ENCODE results near the gene DLG1. TPM values are rescaled to one million over a fixed set of nuclear protein-coding genes. Genes with fewer than 3 reads are reported as not detected.

DLG1 gene
- total RNA-seq, 2 experiments from 2014 or later, result 48.9 to 95.1 TPM

DNA sequence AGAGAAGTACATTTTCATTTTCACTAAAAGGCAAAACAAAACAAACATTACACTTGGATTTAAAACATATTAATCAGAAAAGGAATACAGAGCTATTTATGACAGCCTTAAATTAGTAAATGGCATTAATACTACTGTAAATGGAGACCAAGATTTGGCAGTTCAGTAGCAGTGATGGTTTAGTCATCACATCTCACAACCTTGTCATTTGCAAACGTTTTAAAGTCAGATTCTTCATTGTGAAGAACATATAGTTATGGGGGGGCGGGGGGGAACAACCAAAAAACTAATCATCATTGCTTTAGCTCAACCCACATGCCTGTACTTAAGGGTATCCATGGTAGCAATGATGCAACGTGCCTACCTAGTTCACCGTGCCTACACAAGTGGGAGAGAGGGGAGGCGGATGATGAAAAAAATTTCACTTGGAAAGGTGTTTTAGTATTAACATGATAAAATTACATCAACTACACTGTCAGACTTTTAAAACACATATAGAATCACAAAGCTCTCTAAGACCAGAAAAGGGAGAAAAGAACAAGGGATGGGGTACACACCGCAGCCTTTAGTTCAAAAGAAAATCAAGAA, 40.1 kb downstream of the DLG1 start:
- ChIA-PET CTCF (ENCODE audit: unreplicated experiment) (no interaction called here), POLR2A (interaction anchor here (0.6 to 1.6 kb wide), 3 partner anchors 10 to 144 kb away, joined by 3 to 7 read pairs (median 5); no protein-coding TSS in a partner anchor)
- Histone ChIP-seq H3K9me2 (ENCODE audit: insufficient read depth, low read length) (no peaks in the 10 kb centered on the region), H3K4me1 (ENCODE audit: insufficient read depth, low read length, poor library complexity, severe bottlenecking) (no peaks in the 10 kb centered on the region), H3K4me3 (ENCODE audit: low read depth, low read length, poor library complexity, severe bottlenecking) (no peak overlapping the region), H3K36me3 (ENCODE audit: insufficient read depth, low read length) (peaks cover 12% of the 10 kb centered on the region), H2AFZ (ENCODE audit: low read length) (no peak overlapping the region), H3K79me2 (ENCODE audit: insufficient read depth, low read depth, low read length) (peaks cover 87% of the 10 kb centered on the region), H3K27ac (ENCODE audit: low read depth, low read length, poor library complexity, severe bottlenecking) (no peak overlapping the region), H4K20me1 (ENCODE audit: insufficient read depth, low read length) (peaks cover 31% of the 10 kb centered on the region; the same call in 1 of the 2 replicates), H3K9me3 (ENCODE audit: low read length) (no peaks in the 10 kb centered on the region), H3K4me2 (ENCODE audit: low read length) (no peak overlapping the region)
- TF ChIP-seq, protein P1, sequence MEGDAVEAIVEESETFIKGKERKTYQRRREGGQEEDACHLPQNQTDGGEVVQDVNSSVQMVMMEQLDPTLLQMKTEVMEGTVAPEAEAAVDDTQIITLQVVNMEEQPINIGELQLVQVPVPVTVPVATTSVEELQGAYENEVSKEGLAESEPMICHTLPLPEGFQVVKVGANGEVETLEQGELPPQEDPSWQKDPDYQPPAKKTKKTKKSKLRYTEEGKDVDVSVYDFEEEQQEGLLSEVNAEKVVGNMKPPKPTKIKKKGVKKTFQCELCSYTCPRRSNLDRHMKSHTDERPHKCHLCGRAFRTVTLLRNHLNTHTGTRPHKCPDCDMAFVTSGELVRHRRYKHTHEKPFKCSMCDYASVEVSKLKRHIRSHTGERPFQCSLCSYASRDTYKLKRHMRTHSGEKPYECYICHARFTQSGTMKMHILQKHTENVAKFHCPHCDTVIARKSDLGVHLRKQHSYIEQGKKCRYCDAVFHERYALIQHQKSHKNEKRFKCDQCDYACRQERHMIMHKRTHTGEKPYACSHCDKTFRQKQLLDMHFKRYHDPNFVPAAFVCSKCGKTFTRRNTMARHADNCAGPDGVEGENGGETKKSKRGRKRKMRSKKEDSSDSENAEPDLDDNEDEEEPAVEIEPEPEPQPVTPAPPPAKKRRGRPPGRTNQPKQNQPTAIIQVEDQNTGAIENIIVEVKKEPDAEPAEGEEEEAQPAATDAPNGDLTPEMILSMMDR (conservative IDR thresholded peaks at IDR 0.05; ENCODE audit: low read length), result no peak
- no peak for TF ChIP-seq EZH2phosphoT487 (IDR thresholded peaks at IDR 0.05; ENCODE audit: borderline replicate concordance, low read depth, low read length)
- BruUV-seq (replicated peaks), result no TSS peak
- intact Hi-C loops (cut with micrococcal nuclease; ENCODE audit: unreplicated experiment), result no loop called here
- no peak for DNase-seq (ENCODE audit: low spot score)

DNA sequence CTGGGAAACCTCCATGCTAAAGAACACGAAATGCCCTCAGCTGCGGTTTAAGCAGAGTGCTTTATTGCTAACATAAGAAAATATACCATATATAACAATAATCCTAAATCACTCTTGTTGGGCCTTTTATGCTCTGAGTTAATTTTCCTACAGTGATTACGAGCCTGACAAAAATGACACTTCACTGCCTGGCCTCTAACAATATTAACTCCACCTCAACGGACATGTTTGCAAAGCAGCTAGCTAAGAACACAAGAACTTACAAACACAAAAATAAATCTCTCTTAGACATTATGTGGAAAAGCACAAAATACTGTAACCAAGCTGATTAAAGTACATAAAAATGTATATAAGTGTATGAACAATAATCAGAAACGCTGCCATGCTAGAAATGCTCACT, 40.7 kb downstream of the DLG1 start:
- no TSS peak for BruUV-seq (replicated peaks)
- CTCF ChIA-PET (ENCODE audit: unreplicated experiment), result no interaction called here
- Histone ChIP-seq H3K4me2 (ENCODE audit: low read length) (no peak overlapping the region), H3K9me2 (ENCODE audit: insufficient read depth, low read length) (no peaks in the 10 kb centered on the region), H4K20me1 (ENCODE audit: insufficient read depth, low read length) (peaks cover 31% of the 10 kb centered on the region; the same call in 1 of the 2 replicates), H3K9me3 (ENCODE audit: low read length) (no peaks in the 10 kb centered on the region), H3K79me2 (ENCODE audit: insufficient read depth, low read depth, low read length) (peaks cover 88% of the 10 kb centered on the region), H3K27ac (ENCODE audit: low read depth, low read length, poor library complexity, severe bottlenecking) (no peak overlapping the region), H2AFZ (ENCODE audit: low read length) (no peak overlapping the region), H3K4me1 (ENCODE audit: insufficient read depth, low read length, poor library complexity, severe bottlenecking) (no peaks in the 10 kb centered on the region), H3K36me3 (ENCODE audit: insufficient read depth, low read length) (peaks cover 12% of the 10 kb centered on the region), H3K4me3 (ENCODE audit: low read depth, low read length, poor library complexity, severe bottlenecking) (no peak overlapping the region)
- TF ChIP-seq, protein P1 (conservative IDR thresholded peaks at IDR 0.05; ENCODE audit: low read length), result no peak
- TF ChIP-seq EZH2phosphoT487 (IDR thresholded peaks at IDR 0.05; ENCODE audit: borderline replicate concordance, low read depth, low read length), result no peak
- POLR2A ChIA-PET, result interaction anchor here (0.6 to 1.6 kb wide), 5 partner anchors 11 to 144 kb away, joined by 3 to 7 read pairs (median 4); no protein-coding TSS in a partner anchor
- DNase-seq (ENCODE audit: low spot score), result no peak
- intact Hi-C loops (cut with micrococcal nuclease; ENCODE audit: unreplicated experiment), result loop anchor here (2.0 kb wide), 1 partner anchor 253 kb away; no protein-coding TSS in a partner anchor

DNA sequence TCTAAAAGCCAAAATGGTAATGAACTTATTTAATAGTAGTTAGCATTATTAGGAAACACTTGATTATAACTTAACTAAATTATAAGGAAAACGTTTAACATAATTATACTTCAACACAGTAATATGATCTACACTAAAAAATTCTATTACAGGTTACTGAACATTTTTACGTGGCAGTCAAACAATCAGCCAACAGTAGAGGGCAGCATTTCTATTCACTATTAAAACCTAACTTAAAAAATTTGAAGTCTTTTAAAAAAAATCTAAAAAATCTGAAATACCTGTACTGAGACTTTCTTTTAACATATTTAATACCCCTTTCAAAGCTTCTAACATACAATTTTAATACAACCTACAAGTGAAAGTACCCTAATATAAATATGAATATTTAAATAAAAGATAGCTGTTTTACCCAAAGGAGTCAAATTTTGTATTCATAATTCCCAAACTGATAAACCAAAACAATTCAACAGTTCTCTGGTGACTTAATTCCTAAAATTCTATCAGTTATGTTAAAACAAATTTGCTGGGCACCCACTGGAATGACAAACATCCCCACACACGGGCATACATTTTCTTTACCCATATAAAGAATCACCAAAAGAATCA, 41.5 kb downstream of the DLG1 start:
- H4K20me1 ChIP-seq (ENCODE audit: insufficient read depth, low read length), result peaks cover 31% of the 10 kb centered on the region; the same call in 1 of the 2 replicates
- no peaks in the 10 kb centered on the region for H3K9me3 ChIP-seq (ENCODE audit: low read length)
- TF ChIP-seq, protein P1 (conservative IDR thresholded peaks at IDR 0.05; ENCODE audit: low read length), result peak; percentile 99
- no peak for TF ChIP-seq EZH2phosphoT487 (IDR thresholded peaks at IDR 0.05; ENCODE audit: borderline replicate concordance, low read depth, low read length)
- POLR2A ChIA-PET, result interaction anchor here (0.5 to 1.6 kb wide), 6 partner anchors 12 to 381 kb away, joined by 3 to 5 read pairs (median 3); no protein-coding TSS in a partner anchor
- H3K36me3 ChIP-seq (ENCODE audit: insufficient read depth, low read length), result peaks cover 17% of the 10 kb centered on the region
- H3K9me2 ChIP-seq (ENCODE audit: insufficient read depth, low read length), result no peaks in the 10 kb centered on the region
- DNase-seq (ENCODE audit: low spot score), result peak; percentile 55
- peaks cover 89% of the 10 kb centered on the region for H3K79me2 ChIP-seq (ENCODE audit: insufficient read depth, low read depth, low read length)
- H3K27ac ChIP-seq (ENCODE audit: low read depth, low read length, poor library complexity, severe bottlenecking), result no peak overlapping the region
- CTCF ChIA-PET (ENCODE audit: unreplicated experiment), result no interaction called here
- no peak overlapping the region for H2AFZ ChIP-seq (ENCODE audit: low read length)
- H3K4me1 ChIP-seq (ENCODE audit: insufficient read depth, low read length, poor library complexity, severe bottlenecking), result no peaks in the 10 kb centered on the region
- no peak overlapping the region for H3K4me3 ChIP-seq (ENCODE audit: low read depth, low read length, poor library complexity, severe bottlenecking)
- no peak overlapping the region for H3K4me2 ChIP-seq (ENCODE audit: low read length)
- intact Hi-C loops (cut with micrococcal nuclease; ENCODE audit: unreplicated experiment), result loop anchor here (2.0 kb wide), 1 partner anchor 254 kb away; no protein-coding TSS in a partner anchor
- BruUV-seq (replicated peaks), result no TSS peak
